Left kidney (tissue), 8 donors: ENCODE measurements around the gene EFHC1. TPM values are rescaled to one million over a fixed set of nuclear protein-coding genes. Genes with fewer than 3 reads are reported as not detected.
A peak's percentile ranks its signal among the peaks of the same experiment; 100 is the strongest.
"Not testable (repeated sequence)": the region's sequence is repeated elsewhere in the genome, so short reads cannot be mapped to it uniquely, and the experiment has no call there.

Experiments
- DNase-seq: peaks from one replicate; pipeline ENCODE4 v3.0.0-alpha.2; 2013
- long read RNA-seq, 8 donors: transcript quantifications; one replicate each; lab custom pipeline, GENCODE V29; 2026
- polyA plus RNA-seq: library from polyadenylated mRNA; unstranded; fragments of 120-200 nt; gene quantifications from one replicate; pipeline ENCODE4 v1.2.1, GENCODE V29; 2013; ENCODE audit not compliant: insufficient read length

EFHC1 gene
- 88.3 TPM for polyA plus RNA-seq
- long read RNA-seq, donor 1, full-length matches to known transcripts, result 2 of 16 reads
- long read RNA-seq, donor 1, partial matches to known transcripts, result 14 of 16 reads
- long read RNA-seq, donor 1, other reads (novel, unspliced or antisense), result 0 of 16 reads
- long read RNA-seq, donor 2, full-length matches to known transcripts, result 5 of 19 reads
- long read RNA-seq, donor 2, partial matches to known transcripts, result 14 of 19 reads
- long read RNA-seq, donor 2, other reads (novel, unspliced or antisense), result 0 of 19 reads
- long read RNA-seq, donor 3, full-length matches to known transcripts, result 3 of 27 reads
- long read RNA-seq, donor 3, partial matches to known transcripts, result 24 of 27 reads
- long read RNA-seq, donor 3, other reads (novel, unspliced or antisense), result 0 of 27 reads
- long read RNA-seq, donor 4, full-length matches to known transcripts, result 1 of 1 reads
- long read RNA-seq, donor 4, partial matches to known transcripts, result 0 of 1 reads
- long read RNA-seq, donor 4, other reads (novel, unspliced or antisense), result 0 of 1 reads
- long read RNA-seq, donor 5, full-length matches to known transcripts, result 6 of 12 reads
- long read RNA-seq, donor 5, partial matches to known transcripts, result 6 of 12 reads
- long read RNA-seq, donor 5, other reads (novel, unspliced or antisense), result 0 of 12 reads
- long read RNA-seq, donor 6, full-length matches to known transcripts, result 7 of 15 reads
- long read RNA-seq, donor 6, partial matches to known transcripts, result 0 of 15 reads
- long read RNA-seq, donor 6, other reads (novel, unspliced or antisense), result 8 of 15 reads
- long read RNA-seq, donor 7, full-length matches to known transcripts, result 5 of 21 reads
- long read RNA-seq, donor 7, partial matches to known transcripts, result 16 of 21 reads
- long read RNA-seq, donor 7, other reads (novel, unspliced or antisense), result 0 of 21 reads
- long read RNA-seq, donor 8, full-length matches to known transcripts, result 3 of 3 reads
- long read RNA-seq, donor 8, partial matches to known transcripts, result 0 of 3 reads
- long read RNA-seq, donor 8, other reads (novel, unspliced or antisense), result 0 of 3 reads

DNA sequence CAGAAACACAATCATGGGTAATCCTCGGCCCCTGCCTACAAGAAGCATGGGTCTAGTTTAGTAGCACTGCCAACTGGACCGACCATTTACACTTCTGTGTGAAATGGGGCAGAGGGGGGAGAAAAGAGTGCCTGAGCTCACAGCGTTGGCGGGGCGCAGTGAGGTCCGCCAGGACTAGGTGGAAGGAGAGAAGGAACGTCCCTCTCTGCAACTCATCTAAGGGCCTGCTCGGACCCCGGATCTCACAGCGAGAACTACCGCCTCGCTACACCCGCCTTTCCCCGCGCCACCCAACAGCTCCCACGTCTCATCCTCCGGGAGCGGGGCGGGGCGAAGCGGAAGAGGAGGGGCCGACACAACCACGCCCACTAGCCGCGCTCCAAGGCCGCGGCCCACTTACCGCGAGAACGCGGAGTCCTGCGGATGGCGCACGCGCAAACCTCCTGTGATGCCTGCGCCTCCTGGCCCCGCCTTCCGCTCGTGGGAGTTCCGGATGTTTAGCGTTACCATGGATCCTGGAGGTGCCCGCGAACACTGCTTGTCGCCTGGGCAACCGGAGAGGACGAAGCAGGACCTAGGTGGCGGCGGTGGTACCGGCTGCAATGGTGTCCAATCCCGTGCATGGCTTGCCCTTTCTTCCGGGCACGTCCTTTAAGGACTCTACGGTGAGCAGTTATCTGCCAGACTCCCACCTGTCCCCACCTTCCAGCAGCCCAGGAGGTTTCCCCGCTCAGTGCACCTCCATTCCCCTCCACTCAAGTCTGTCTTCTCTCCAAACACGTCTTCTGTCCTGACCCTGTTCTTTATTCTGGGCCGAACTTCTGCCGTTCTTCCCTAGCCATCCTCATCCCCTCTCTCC lies at the start of gene EFHC1:
Gene EFHC1 (plus strand): TSS at position 534 of the 859 bp plus-strand sequence. CDS start 69 bp downstream, at position 603.
- DNase-seq, result peak; percentile 98

GRCh38 chr6:52371656-52372191 lies 48.4 kb upstream of the EFHC1 start:
- DNase-seq, result no peak

DNA sequence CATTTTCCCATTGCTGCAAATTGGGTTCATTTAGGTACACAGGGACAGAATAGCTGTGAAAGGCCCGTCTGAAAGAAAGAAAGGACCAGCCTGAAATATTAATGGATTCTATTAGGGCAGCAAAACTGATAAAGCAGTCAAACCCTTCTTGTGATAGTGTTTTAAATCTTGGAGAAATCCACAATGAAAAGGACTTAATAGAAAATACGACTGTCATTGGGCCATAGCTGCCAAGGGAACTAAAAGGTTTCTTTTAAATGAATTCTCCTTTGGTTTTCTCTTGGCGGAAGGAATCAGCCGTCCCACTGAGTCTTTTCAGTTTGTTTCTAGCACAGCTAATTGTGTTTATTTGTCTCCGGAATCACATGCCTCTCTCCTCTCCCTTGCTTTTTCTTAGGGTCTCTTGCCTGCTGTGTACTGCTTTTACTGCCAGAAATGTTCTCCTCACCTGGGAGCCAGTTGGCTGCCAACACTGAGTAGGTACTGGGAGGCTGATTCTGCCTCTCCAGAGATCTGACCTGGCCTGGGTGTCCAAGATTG lies 46.9 kb upstream of the EFHC1 start:
- DNase-seq, result no peak

GRCh38 chr6:52374247-52374646 lies 45.9 kb upstream of the EFHC1 start:
- DNase-seq, result no peak

DNA sequence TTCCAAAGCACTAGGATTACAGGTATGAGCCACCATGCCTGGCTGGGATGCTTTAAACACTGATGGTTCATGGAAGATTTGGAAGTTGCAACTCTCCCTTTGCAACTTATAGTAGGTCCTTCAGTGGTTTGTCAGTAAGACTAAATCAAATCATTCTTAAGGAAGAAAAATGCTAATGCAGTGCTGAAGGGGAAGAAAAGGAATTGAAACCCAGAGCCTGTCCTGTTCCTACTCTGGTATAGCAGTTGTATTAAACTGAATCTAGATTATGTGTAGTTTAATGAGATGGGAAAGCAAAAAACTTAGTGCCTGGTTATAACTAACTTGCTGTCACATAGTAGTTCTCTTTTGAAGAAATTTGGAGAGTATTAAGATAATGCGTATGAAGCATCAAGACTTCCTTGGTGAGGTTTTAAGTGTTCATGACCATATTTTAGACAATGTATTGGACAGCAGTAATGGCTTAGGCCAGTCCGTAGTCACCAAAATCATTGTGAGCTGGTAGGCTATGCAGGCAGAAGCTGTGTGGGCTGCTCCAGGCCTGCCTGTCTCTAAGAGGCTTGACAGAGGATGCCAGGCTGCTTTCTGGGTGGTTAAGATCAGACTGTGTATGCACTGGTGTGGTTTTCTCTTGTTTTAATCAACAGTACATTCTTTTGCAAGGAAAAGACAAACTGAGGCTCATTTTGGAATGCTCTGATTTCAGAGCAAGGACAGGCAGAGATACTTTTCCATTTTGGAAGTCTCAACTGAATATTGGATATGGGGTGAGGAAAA lies 44.2 kb upstream of the EFHC1 start:
- DNase-seq, result no peak

- no peak for DNase-seq
Observed at GRCh38 chr6:52376763-52377162, 43.4 kb upstream of the EFHC1 start.

DNA sequence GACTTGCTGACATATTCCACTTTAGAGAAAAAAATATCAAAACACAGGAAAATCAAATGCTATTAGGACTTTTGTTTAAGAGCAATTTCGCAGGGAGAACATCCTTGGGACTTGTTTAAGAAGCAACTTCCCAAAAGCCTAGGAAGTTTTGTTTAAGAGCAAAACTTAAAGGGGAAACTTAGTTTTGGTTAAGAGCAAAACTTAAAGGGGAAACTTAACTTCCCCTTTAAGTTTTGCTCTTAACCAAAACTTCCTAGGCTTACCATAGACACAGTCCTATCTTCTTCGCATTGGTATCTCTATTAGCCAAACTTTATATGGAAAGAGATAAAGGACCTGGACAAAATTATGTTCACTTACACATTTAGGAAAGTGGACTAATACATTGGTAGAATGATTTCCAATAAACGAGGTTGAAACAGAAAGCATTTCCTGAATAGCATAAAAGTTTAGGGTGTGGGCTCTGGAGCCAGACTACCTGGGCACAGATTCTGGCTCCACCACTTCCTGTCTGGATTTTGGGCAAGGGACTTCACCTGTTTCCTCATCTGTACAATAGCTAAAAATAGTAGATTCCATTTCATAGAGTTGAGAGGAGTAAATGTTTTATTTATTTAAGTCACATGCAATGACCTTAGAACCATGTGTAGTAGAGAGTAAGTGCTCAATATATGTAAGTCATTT lies 42.5 kb upstream of the EFHC1 start:
- no peak for DNase-seq

- DNase-seq, result no peak
Observed at GRCh38 chr6:52381249-52381648, 38.9 kb upstream of the EFHC1 start.

GRCh38 chr6:52384145-52384766 lies 35.9 kb upstream of the EFHC1 start:
- no peak for DNase-seq

- no peak for DNase-seq
Observed at GRCh38 chr6:52385074-52385473, 35.1 kb upstream of the EFHC1 start.

- not testable (repeated sequence) for DNase-seq
Observed at GRCh38 chr6:52388119-52388518, 32.0 kb upstream of the EFHC1 start.

- DNase-seq, result no peak
Observed at GRCh38 chr6:52388790-52389189, 31.4 kb upstream of the EFHC1 start.

GRCh38 chr6:52389264-52389625 lies 30.9 kb upstream of the EFHC1 start:
- no peak for DNase-seq

GRCh38 chr6:52389626-52390360 lies 30.3 kb upstream of the EFHC1 start:
- no peak for DNase-seq

- no peak for DNase-seq
Observed at GRCh38 chr6:52390361-52390727, 29.8 kb upstream of the EFHC1 start.

- no peak for DNase-seq
Observed at GRCh38 chr6:52391599-52391998, 28.5 kb upstream of the EFHC1 start.

DNA sequence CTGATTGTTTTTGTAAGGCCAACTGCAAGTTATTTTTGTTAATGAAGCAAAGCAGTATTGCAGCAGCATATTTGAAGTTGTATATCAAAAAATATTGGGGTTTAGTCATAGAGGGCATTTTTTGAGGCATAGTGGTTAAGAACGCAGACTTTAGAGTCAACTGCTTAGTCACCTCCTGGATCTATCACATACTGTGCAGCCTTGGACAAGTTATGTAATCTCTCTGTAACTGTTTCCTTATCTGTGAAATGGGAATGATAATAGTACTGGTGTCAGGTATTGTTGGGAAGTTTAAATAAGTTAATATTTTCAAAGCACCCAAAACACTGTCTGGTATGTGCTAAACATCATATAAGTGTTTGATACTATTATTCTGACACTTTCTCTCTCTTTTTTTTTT lies 27.2 kb upstream of the EFHC1 start:
- no peak for DNase-seq

GRCh38 chr6:52393780-52394179 lies 26.4 kb upstream of the EFHC1 start:
- no peak for DNase-seq

- no peak for DNase-seq
Observed at GRCh38 chr6:52394251-52394666, 25.9 kb upstream of the EFHC1 start.
